DMS79 (cell line): ENCODE measurements around the gene CMIP.
"Not testable (repeated sequence)": the region's sequence is repeated elsewhere in the genome, so short reads cannot be mapped to it uniquely, and the experiment has no call there.

Experiments used
- DNase-seq: peaks from one replicate; lab custom pipeline; 2025; lab: John Stamatoyannopoulos, UW

Gene CMIP

GRCh38 chr16:81568749-81569087 is 124.1 kb downstream of the CMIP start:
- DNase-seq = no peak

- DNase-seq = no peak
These were observed 124.9 kb downstream of the CMIP start for GRCh38 chr16:81569361-81570034.

DNA sequence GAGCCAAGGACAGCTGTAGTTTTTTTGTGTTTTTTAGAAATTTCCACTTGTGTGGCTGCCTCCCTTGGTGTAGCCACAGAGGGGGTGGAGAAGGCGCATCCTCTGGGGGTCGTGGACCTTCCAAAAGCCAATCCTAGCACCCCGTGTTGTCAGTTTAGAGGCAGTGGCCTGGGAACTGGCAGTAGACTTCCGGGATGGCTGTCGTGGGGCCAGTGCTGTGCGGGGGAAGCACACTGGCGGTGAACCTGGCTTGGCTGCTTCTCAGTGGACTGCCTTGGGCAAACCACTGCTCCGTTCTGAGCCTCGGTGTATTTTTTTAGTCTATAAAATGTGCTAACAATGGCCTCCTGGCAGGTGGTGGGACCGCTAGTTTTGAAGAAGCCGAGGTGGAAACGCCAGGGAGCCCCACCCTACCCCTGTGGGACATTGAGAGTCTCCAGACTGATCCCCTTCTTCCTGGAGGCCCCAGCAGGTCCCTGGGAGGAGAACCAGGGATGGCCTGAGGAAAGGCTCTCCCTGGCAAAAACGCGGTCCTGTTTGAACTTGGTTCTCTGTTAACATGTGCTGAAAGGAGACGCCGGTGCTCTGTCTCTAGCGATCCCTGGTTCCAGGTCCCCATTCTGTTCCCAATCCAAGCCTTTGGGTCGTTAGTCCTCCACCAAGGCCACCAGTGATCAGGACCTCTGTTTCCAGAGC is 125.7 kb downstream of the CMIP start:
- no peak for DNase-seq

- DNase-seq = no peak
These were observed 126.6 kb downstream of the CMIP start for GRCh38 chr16:81571175-81571574.

DNA sequence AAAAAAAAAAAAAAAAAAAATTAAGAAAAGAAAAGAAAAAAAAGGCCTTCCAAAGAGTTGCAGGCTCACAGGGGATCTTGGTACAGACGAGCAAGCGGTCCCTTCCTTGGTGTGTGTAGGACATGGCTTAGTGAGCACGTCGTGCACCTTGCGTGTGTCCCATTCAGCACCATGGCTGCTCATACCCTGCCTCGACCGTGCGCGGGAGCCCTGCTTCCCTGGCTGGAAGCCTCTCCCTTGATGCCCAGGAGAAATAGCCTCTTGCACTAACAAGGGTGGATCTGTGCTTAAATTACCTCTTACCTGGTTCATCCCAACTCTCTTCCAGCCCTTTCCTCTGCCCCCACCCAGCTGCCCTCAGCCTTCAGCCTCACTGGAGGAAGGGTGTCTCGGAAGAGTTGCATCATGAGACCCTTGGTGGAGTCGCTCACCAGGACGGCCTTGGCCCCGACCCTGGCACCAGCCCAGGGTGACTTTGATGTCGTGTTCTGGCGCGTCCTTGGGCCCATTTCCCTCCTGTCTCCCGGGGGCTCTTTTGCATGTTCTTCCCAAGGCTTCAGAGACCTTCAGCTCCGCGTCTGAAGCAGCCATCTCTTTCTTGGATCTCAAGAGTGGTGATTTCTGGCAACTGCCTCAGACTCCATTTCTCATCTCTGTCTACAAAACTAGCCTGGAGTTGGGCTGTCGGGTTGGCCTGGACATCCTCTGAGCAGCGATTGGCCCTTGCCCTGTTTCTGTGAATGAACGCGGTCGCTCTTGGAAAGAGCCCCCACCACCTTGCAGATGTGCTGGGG is 127.2 kb downstream of the CMIP start:
- no peak for DNase-seq

DNA sequence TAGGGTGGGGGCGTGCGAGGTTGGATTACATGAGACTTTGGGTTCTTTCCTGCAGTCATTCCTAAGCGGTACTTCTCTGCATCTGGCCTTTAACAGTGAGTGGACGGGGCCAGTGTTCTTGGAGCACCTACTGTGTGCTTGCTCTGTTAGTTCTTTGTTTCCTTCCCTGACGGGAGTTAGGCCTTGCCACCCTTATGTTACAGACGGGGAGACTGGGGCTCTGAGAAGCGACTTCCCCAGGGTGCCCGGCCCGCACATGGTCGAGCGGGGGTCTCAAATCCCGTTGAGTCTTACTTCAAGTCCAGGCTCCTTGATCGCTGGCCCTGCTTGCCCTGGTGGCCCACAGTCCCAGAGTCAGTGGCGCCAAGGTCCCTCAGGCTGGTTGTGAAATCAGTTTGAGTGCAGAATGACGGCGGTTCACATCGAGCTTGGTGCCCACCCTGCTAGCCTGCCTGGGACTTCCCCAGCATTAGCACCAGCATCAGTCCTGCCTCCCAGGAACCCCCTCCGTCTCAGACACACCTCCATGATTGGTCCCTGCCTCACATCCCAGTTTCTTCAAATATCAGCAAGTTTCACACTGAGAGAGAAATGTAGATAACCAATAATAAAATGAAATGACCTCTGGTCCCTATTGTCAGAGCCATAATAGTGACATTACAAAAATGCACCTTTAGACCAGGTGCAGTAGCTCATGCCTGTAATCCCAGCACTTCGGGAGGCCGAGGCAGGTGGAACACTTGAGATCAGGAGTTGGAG is 128.0 kb downstream of the CMIP start:
- DNase-seq = no peak

DNA sequence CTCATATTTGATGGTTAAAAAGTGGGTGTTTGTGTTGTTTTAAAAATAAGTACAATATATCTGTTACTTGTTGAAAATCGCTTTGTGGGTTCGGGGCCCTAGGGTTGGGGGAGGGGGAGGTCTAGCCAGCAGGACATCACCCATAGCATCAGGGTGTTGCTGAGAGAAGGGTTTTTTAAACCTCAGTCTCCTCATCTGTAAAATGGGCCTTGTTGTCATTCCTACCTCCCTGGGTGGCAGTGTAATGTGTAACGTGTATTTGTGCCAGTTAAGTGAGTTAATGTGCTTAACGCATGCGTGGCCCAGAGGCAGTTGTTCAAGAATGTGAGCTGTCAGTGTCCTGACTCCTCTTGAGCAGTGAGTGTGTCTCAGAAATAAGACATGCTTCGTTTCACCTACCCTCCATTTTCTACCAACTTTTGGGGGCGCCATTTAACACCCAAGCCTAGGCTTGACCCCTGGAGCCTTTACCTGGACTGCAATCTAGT is 129.0 kb downstream of the CMIP start:
- DNase-seq = no peak

- DNase-seq = no peak
These were observed 129.6 kb downstream of the CMIP start for GRCh38 chr16:81574168-81574567.

- no peak for DNase-seq
These were observed 130.7 kb downstream of the CMIP start for GRCh38 chr16:81575307-81575706.

DNA sequence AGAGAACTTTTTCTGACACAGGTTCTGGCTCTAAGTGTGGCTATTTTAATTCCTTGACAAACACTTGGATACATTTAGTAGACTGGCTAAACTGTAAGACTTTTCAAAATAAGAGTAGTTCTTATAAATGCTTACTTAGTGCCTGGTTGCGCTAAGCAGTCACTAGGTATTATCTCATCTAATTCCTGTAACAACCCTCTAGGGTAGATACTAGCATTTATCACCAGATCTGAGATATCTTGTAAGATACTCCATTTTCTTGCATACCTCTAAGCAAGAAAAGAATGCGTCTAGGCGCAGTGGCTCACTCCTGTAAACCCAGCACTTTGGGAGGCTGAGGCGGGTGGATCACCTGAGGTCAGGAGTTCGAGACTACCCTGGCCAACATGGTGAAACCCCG is 131.2 kb downstream of the CMIP start:
- no peak for DNase-seq

DNA sequence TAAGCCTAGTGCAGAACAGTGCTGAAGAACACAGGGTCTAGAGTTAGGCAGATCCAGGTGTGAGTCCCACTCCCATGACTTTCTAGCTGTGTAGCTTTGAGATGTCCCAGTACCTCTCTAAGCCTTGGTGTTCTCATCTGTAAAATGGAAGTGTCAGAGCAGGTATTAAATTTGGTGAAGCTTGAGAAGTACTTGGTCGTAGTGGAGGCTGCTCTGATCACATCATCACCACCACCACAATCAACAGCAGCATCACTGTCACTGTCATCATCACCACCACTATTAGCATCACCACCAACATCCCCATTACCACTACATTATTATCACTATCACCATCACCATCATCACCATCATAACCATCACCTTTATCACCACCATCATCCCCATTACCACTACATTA is 132.1 kb downstream of the CMIP start:
- DNase-seq = no peak

- not testable (repeated sequence) for DNase-seq
These were observed 132.7 kb downstream of the CMIP start for GRCh38 chr16:81577272-81577671.

GRCh38 chr16:81578076-81578475 is 133.5 kb downstream of the CMIP start:
- DNase-seq = no peak

GRCh38 chr16:81578636-81579413 is 134.2 kb downstream of the CMIP start:
- DNase-seq = no peak

DNA sequence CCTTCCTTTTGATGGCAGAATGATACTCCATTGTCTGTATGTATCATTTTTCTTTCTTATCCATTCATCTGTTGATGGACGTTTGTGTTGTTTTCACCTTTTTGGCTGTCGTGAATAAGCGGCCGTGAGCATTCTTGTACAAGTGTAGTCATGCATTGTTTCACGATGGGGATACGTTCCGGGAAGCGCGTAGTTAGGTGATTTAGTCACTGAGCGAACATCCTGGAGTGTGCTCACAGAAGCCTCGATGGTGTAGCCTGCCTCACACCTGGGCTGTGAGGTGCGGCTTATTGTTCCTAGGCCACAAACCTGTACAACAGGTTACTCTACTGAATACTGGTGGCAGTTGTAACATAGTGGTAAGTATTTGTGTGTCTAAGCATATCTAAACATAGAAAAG is 136.5 kb downstream of the CMIP start:
- DNase-seq = no peak

DNA sequence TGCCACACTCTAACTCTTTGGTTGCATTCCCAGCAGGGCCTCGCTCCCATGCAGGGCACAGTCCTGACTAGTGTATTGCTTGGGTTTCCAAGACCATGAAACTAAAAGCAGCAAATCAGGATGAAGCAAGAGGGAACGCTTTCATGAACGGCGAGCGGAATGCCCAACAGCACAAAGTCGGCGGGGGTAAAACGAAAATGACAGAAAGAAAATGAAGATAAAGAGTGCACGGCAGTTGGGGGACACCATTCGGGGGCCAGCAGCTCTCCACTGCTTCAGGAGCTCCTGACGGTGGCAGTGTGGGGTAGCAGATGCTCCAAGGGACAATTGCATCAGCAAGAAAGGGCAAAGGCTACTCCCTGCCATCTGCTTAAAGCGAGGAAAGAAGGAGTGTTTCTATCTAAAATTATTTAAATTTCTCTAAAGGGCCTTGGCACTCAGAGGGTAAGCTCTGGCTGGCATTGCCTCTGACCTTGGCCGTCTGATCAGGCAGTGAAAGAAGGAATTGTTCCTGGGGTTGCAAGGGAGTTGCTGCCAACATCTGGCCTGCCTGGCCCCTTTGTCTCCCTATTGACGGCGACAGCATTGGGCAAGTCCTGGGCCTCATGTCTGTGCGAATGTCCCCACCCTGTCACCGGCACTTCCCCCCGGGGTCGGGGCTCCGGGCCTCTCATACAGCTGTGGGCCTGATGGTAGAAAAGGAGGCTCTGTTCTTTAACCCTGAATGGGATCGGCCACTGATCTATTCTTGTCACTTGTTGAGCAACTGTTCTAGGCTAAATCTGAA is 138.2 kb downstream of the CMIP start:
- DNase-seq = no peak

DNA sequence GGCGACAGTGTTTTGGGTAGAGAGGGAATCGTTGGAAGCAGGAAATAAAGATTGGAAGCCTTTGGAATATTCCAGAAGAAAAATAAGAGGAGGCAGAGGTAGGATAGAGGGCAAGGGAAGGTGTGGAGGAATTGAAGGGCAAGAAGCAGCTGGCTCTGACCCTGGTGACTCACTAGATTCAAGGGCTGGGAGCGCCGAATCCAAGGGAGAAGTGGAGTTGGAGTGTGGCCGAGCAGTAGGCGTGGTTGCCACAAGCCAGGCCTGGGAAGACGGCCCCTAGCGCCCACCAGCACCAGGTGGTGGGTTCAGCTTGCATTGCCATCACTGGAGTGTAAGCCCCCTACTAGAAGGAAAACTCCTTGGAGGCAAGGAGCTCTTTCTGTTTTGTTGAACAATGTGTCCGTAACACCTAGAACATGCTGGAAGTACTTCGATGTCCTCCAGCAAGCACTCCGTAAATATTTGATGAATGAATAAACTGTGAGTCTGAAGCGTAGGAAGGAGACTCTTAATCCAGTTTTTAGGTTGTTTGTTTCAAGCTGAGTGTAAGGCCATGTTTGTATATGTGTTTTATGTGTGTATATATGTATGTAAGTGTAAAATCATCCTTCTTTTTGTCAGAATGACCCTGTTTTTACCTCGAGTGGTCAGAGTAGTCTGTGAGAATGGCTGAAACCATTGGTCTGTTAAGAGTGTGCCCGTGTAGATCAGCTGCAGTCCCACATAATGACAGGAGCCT is 139.5 kb downstream of the CMIP start:
- DNase-seq = no peak

- DNase-seq = no peak
These were observed 141.2 kb downstream of the CMIP start for GRCh38 chr16:81585785-81586184.

DNA sequence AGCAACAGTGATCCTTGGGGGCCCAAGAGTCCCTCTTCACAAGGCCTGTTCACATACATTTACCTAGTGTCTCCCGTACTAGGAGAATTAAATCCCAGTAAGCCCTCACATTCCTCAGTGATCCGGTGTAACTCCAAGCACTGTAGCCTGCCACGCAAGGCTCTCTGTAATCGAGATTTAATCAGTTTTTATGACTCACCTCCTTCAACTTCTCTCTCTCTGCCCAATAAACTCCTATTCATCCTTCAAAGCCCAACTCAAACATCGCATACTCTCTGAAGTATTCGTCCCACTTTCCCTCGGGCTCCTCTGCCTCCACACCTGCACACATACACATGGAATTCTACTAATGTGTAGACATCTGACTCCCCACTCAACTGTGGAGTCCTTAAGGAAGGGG is 141.8 kb downstream of the CMIP start:
- no peak for DNase-seq
